Femur (tissue), 1 donor: Measurements from ENCODE around the gene DRC1.

ENCODE experiments used
- DNase-seq: peaks from one replicate; pipeline ENCODE4 v3.0.0-alpha.2; 2017

Gene DRC1

GRCh38 chr2:26400723-26401122, 997 bp upstream of the DRC1 start:
- DNase-seq = no peak

GRCh38 chr2:26407526-26407925, 5.8 kb downstream of the DRC1 start:
- no peak for DNase-seq

- DNase-seq = no peak
Measured at GRCh38 chr2:26409785-26410184, 8.1 kb downstream of the DRC1 start.

- DNase-seq = no peak
Measured at GRCh38 chr2:26410764-26411243, 9.1 kb downstream of the DRC1 start.

GRCh38 chr2:26411419-26411818, 9.7 kb downstream of the DRC1 start:
- DNase-seq = no peak

- no peak for DNase-seq
Measured at GRCh38 chr2:26412091-26412673, 10.5 kb downstream of the DRC1 start.

GRCh38 chr2:26414311-26414710, 12.6 kb downstream of the DRC1 start:
- no peak for DNase-seq

GRCh38 chr2:26421961-26422360, 20.2 kb downstream of the DRC1 start:
- no peak for DNase-seq

- DNase-seq = no peak
Measured at GRCh38 chr2:26422947-26423629, 21.4 kb downstream of the DRC1 start.

GRCh38 chr2:26423750-26424149, 22.0 kb downstream of the DRC1 start:
- no peak for DNase-seq

GRCh38 chr2:26424221-26424620, 22.5 kb downstream of the DRC1 start:
- DNase-seq = no peak

- no peak for DNase-seq
Measured at GRCh38 chr2:26428846-26429245, 27.1 kb downstream of the DRC1 start.

GRCh38 chr2:26429779-26430578, 28.3 kb downstream of the DRC1 start:
- peak; percentile 46 for DNase-seq

- no peak for DNase-seq
Measured at GRCh38 chr2:26430826-26431225, 29.1 kb downstream of the DRC1 start.

- DNase-seq = no peak
Measured at GRCh38 chr2:26432363-26432762, 30.6 kb downstream of the DRC1 start.

GRCh38 chr2:26432859-26433258, 31.1 kb downstream of the DRC1 start:
- DNase-seq = no peak

- no peak for DNase-seq
Measured at GRCh38 chr2:26435106-26435505, 33.4 kb downstream of the DRC1 start.

- no peak for DNase-seq
Measured at GRCh38 chr2:26438526-26438925, 36.8 kb downstream of the DRC1 start.

- DNase-seq = no peak
Measured at GRCh38 chr2:26438926-26439325, 37.2 kb downstream of the DRC1 start.

GRCh38 chr2:26442301-26442700, 40.6 kb downstream of the DRC1 start:
- no peak for DNase-seq

- DNase-seq = no peak
Measured at GRCh38 chr2:26442707-26443106, 41.0 kb downstream of the DRC1 start.

GRCh38 chr2:26444236-26444635, 42.5 kb downstream of the DRC1 start:
- no peak for DNase-seq

GRCh38 chr2:26448651-26449050, 46.9 kb downstream of the DRC1 start:
- no peak for DNase-seq
